Muscle layer of duodenum (tissue), 2 donors: ENCODE data around the gene STRN.

Experiments
- H3K27ac ChIP-seq: one replicate; pipeline ENCODE4 v1.7.0; 2013; ENCODE audit warnings: mild to moderate bottlenecking, low read length
- H3K27me3 ChIP-seq: one replicate; pipeline ENCODE4 v1.7.0; 2013; ENCODE audit warnings: low read depth, mild to moderate bottlenecking, control low read depth, low read length
- H3K36me3 ChIP-seq, 2 donors: one replicate each; pipeline ENCODE4 v1.7.0; 2013; ENCODE audit warnings: low read length in 2 of 2, control low read depth in 1 of 2, mild to moderate bottlenecking in 1 of 2; ENCODE audit not compliant: insufficient read depth in 2 of 2, control insufficient read depth in 1 of 2
- H3K4me1 ChIP-seq, 2 donors: one replicate each; pipeline ENCODE4 v1.7.0; 2013; ENCODE audit warnings: low read length in 2 of 2, mild to moderate bottlenecking in 2 of 2, control low read depth in 1 of 2, moderate library complexity in 1 of 2; ENCODE audit not compliant: insufficient read depth in 2 of 2, control insufficient read depth in 1 of 2
- H3K4me3 ChIP-seq, 2 donors: one replicate each; pipeline ENCODE4 v1.7.0; 2013; ENCODE audit warnings: low read length in 2 of 2, low read depth in 1 of 2, mild to moderate bottlenecking in 1 of 2
- H3K9me3 ChIP-seq, 2 donors: one replicate each; pipeline ENCODE4 v1.7.0; 2013; ENCODE audit warnings: low read length in 2 of 2, control low read depth in 1 of 2, mild to moderate bottlenecking in 1 of 2; ENCODE audit not compliant: control insufficient read depth in 1 of 2
- donor health status: healthy.

Gene STRN

DNA sequence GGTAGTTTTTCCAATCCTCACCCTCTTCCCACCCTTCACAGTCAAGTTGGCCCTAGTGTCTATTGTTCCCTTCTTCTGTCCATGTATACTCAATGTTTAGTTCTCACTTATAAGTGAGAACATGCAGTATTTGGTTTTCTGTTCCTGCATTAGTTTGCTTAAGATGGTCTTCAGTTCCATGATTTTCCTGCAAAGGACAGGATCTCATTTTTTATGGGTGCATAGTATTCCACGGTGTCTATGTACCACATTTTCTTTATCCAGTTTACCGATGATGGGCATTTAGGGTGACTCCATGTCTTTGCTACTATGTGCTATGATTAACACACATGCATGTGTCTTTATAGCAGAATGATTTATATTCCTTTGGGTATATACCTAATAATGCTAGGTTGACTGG, 104.4 kb downstream of the STRN start:
- Histone ChIP-seq H3K27ac (no peak overlapping the region), H3K4me1 (no peaks in the 10 kb centered on the region), H3K36me3 (peaks cover 9 to 23% of the 10 kb centered on the region in 2 donors), H3K27me3 (no peaks in the 10 kb centered on the region), H3K9me3 (no peaks in the 10 kb centered on the region), H3K4me3 (no peak overlapping the region)

DNA sequence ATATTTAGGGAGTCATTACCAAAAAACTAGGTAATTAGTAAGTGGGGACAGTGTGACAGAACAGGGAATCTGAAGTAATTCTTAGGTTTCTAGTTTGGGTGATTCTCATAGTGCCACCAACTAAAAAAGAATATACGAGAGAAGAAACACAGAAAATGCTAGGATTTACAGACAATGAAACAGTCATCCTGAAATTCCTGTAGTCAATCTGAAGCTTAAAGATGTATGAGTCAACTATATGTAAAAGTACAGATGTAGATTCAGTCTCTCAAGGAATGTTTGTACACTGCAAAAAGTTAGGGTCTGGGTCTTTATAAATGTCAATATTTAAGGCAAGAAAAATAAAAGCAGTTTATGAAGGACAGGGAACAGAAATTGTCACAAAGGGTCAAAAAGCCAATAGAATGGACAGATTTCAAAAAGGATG, 107.0 kb downstream of the STRN start:
- Histone ChIP-seq H3K9me3 (no peaks in the 10 kb centered on the region), H3K36me3 (peaks cover 3 to 30% of the 10 kb centered on the region in 2 donors), H3K27ac (no peak overlapping the region), H3K4me3 (no peak overlapping the region), H3K4me1 (no peaks in the 10 kb centered on the region), H3K27me3 (no peaks in the 10 kb centered on the region)

DNA sequence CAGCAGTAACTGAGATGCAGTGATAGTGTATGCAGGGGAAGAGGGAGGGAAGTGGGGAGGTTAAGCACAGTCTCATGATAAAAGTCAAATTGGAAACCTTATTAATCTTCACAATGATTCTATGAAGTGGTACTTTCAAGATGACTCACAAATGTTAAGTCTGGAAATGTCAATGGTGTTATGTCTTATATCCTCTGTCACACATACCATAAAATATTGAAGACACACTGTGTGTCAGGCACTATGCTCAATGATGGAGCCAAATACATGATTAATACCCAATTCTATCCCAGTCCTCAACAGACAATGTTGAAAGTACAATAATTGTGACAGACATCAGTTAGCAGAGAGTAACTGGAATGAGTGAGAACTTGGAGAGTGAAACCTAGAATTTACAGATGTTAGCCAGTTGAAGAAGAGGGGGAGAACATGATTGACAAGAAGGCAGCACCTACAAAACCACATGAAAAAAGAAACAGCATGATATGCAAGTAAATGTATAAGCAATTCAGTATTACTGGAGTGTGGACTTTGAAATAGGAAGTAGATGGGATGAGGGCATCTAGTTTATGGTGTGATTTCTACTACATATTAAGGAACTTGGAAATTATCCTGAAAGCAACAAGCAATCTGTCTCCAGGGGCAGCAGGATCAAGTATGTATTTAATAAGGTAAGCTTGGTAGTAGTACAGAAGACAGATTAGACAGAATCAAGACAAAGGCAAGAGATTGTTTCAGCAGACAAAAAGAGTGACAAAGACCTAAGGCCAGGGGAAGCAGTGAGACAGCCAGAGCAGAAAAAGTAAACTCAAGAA, 107.6 kb downstream of the STRN start:
- H3K9me3 ChIP-seq = no peaks in the 10 kb centered on the region
- no peaks in the 10 kb centered on the region for H3K4me1 ChIP-seq
- H3K4me3 ChIP-seq = no peak overlapping the region
- H3K27me3 ChIP-seq = no peaks in the 10 kb centered on the region
- H3K27ac ChIP-seq = no peak overlapping the region
- peaks cover 3 to 33% of the 10 kb centered on the region in 2 donors for H3K36me3 ChIP-seq

DNA sequence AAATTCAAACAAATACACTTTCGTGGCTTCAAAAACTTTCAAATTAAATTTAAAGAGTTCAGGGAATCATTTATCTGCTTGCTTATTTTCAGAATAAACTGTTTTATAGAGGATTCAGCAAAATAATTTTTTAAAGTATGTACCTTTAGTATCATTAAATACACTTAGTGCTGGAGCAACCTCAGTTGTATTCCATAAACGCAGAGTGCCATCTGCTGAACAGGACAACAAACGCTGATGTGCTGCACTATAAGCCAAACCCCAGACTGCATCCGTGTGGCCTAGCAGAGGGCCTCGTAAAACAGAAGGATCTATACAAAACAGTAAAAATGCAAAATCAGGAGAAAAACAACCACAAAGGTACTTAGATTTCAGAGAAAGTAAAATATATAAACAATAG, 108.6 kb downstream of the STRN start:
- H3K27ac ChIP-seq = no peak overlapping the region
- H3K4me3 ChIP-seq = no peak overlapping the region
- no peaks in the 10 kb centered on the region for H3K9me3 ChIP-seq
- no peaks in the 10 kb centered on the region for H3K27me3 ChIP-seq
- H3K36me3 ChIP-seq = peaks cover 3 to 38% of the 10 kb centered on the region in 2 donors
- no peaks in the 10 kb centered on the region for H3K4me1 ChIP-seq

DNA sequence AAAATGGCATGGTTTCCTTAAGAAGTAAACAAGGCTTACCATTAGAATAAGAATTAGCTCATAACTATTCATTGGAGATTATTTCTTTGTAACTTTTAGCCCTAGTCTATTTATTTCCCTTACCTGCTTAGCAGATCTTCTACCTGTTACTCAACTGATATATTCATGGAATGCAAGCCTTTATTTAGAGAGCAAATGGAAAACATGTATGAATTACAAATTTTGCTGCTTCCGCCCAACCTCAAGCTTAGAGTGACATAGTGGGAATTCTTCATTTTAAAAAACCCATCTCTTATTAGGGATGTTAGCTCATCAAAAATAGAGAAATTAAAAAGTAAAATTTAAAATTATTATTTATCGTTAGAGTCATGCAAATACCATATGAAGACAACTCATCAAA, 110.9 kb downstream of the STRN start:
- Histone ChIP-seq H3K27me3 (no peaks in the 10 kb centered on the region), H3K27ac (no peak overlapping the region), H3K36me3 (peaks cover 7 to 45% of the 10 kb centered on the region in 2 donors), H3K4me3 (no peak overlapping the region), H3K4me1 (no peaks in the 10 kb centered on the region), H3K9me3 (no peaks in the 10 kb centered on the region)

DNA sequence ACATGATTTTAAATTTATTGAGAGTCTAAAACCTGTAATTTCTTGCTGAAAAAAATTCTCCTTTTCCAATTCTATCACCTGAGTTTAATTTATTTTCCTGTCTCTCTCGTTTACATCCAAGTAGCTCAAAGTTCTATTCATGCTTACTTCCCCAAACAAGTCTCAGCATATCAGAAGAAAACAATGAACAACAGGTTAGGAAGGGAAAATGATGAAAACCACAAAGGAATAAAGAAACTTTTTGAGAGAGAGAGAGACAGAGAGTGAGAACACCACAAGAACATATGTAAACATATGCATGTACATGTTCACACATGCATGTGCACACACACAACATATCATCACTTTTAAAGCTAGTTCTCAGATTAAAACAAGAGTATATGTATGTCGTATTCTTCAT, 112.1 kb downstream of the STRN start:
- Histone ChIP-seq H3K4me3 (no peak overlapping the region), H3K27me3 (no peaks in the 10 kb centered on the region), H3K4me1 (no peaks in the 10 kb centered on the region), H3K9me3 (no peaks in the 10 kb centered on the region), H3K36me3 (peaks cover 17 to 53% of the 10 kb centered on the region in 2 donors), H3K27ac (no peak overlapping the region)

DNA sequence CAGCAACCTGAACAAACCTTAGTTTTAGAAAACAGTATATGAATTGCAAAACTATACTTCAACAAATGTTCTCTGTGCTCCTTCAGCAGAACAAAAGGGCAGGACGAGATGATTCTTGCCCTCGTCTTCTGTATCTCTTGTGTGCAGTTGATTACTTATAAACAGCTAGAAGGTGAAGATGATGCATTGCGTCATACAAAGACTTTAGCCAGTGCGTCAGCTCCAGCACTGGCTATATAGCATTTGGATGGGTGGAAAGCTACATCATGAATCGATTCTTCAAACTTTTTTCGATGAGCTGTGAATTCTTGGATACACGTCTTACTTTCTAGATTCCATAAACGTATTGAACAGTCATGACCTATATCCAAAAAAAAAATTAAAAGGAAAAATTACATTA, 117.1 kb downstream of the STRN start:
- H3K36me3 ChIP-seq = peaks cover 26 to 38% of the 10 kb centered on the region in 2 donors
- H3K4me3 ChIP-seq = no peak overlapping the region
- no peak overlapping the region for H3K27ac ChIP-seq
- no peaks in the 10 kb centered on the region for H3K4me1 ChIP-seq
- no peaks in the 10 kb centered on the region for H3K9me3 ChIP-seq
- H3K27me3 ChIP-seq = no peaks in the 10 kb centered on the region

DNA sequence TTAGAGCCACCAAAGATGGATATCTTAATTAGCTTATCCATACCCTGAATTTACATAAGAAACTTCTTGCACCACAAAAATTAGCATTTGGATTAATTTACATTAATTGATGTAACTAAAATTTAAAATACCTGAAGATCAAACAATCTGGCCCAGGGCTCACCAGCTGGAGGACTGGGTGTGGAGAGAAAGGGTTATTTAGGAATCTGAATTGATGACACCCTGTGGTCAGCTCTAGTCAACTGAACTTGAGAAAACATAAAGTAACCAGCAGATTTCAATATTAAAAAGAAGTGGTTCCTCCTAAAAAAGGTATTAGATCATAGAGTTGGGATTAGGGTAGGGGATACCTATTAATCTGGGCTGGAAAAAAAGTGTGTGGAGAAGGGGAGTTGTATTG, 122.5 kb downstream of the STRN start:
- H3K36me3 ChIP-seq = peaks cover 7 to 12% of the 10 kb centered on the region in 2 donors
- no peak overlapping the region for H3K4me3 ChIP-seq
- H3K9me3 ChIP-seq = no peaks in the 10 kb centered on the region
- H3K27ac ChIP-seq = no peak overlapping the region
- H3K27me3 ChIP-seq = no peaks in the 10 kb centered on the region
- H3K4me1 ChIP-seq = no peaks in the 10 kb centered on the region

DNA sequence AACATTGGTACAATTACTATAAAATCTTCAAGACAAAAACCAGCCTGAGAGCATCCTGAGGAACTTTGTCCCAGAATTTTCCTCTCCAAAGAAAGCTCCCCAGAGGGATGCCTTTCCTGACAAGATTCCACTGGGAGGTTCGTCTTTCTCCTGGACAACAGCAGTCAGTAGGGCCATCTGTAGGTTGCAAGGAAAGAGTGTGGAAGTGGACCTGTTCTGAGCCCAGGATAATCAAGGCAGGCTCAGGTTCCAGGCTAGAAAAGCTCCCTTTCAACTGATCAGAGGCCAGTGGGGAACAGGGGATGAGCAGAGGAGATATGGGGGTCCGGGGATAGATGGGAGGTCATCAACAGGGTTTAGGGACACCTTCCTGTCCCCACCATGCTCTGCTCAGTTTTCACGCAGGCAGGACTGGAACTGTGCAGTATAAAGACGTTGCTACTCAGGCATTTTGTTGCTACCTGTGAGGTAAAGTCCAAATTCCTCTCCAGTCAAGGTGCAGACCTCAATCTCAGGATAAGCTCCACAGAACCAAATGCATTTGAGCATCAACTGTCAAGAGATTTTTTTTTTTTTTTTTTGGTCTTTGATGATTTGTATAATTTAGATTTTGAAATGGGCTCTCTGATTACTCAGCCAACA, 126.2 kb downstream of the STRN start:
- Histone ChIP-seq H3K4me3 (no peak overlapping the region), H3K27ac (no peak overlapping the region), H3K36me3 (peaks cover 0 to 4% of the 10 kb centered on the region in 2 donors), H3K4me1 (no peaks in the 10 kb centered on the region), H3K9me3 (no peaks in the 10 kb centered on the region), H3K27me3 (no peaks in the 10 kb centered on the region)

DNA sequence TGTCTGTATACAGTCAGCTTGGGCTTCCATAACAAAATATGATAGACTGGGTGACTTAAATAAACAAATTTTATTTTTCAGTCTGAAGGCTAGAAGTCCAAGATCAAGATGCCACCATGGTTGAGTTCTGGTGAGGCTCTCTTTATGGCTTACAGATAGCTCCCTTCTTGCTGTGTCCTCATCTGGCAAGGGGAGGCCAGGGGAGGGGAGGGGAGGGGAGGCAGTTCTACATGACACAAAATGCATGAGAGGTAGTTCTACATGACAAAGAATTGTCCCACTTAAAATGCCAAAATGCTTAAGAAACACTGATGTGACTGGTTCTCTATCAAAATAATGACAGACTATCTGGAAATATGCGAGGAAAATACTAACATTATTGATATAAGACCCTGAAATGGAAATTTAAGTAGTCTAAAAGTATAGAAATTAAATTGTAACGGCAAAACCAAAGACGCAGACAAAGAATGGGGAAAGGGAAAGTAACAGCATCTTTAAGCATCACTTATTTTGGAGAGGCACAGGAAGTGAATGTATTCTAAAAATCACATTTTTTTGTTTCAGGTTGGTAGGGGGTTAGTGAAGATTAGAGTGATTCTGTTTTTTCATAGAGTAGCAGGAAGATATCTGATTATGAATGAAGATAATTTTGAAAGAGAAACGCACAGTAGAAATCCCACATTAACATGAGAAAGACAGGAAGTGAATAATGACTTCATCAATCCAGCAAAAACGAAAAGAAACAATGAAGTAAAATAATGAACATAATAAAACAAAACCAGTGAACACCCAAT, 131.4 kb downstream of the STRN start:
- H3K4me3 ChIP-seq = no peak overlapping the region
- H3K36me3 ChIP-seq = no peaks in the 10 kb centered on the region
- H3K27ac ChIP-seq = no peak overlapping the region
- H3K27me3 ChIP-seq = no peaks in the 10 kb centered on the region
- H3K9me3 ChIP-seq = no peaks in the 10 kb centered on the region
- no peaks in the 10 kb centered on the region for H3K4me1 ChIP-seq

DNA sequence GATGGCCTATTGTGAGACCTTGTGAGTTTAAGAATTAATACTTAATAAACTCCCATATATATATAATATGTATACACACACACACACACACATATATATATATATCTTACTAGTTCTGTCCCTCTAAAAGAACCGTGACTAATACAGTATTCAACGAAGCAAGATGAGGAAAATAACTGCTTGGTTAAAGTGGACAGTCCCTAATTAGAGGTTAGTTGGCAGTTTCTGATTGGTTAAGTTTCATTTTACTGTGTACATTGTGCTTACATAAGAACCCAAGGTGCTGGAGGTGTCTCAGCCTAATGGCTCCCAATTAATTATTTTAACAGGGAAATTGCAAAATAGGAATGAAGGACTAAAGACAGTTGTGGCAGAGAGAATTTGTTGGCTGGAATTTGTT, 132.1 kb downstream of the STRN start:
- Histone ChIP-seq H3K4me3 (no peak overlapping the region), H3K36me3 (no peaks in the 10 kb centered on the region), H3K4me1 (no peaks in the 10 kb centered on the region), H3K9me3 (no peaks in the 10 kb centered on the region), H3K27ac (no peak overlapping the region), H3K27me3 (no peaks in the 10 kb centered on the region)
